Erythroblast (primary cell): ENCODE measurements around the gene RGR.

Experiments
- GATA1 ChIP-seq: IDR thresholded peaks from 2 replicates; pipeline ENCODE4 v1.6.1; 2011; ENCODE audit warnings: low read depth, mild to moderate bottlenecking, control low read depth, low read length, moderate library complexity
- POLR2A ChIP-seq: IDR thresholded peaks from 2 replicates; pipeline ENCODE4 v1.6.1; 2011; ENCODE audit warnings: mild to moderate bottlenecking, low read length

GRCh38 chr10:84204122-84204521 lies 40.7 kb upstream of the RGR start:
- TF ChIP-seq POLR2A: no peak
- no peak for TF ChIP-seq GATA1
